Measurements from ENCODE around the gene TBR1.

TBR1 gene

DNA sequence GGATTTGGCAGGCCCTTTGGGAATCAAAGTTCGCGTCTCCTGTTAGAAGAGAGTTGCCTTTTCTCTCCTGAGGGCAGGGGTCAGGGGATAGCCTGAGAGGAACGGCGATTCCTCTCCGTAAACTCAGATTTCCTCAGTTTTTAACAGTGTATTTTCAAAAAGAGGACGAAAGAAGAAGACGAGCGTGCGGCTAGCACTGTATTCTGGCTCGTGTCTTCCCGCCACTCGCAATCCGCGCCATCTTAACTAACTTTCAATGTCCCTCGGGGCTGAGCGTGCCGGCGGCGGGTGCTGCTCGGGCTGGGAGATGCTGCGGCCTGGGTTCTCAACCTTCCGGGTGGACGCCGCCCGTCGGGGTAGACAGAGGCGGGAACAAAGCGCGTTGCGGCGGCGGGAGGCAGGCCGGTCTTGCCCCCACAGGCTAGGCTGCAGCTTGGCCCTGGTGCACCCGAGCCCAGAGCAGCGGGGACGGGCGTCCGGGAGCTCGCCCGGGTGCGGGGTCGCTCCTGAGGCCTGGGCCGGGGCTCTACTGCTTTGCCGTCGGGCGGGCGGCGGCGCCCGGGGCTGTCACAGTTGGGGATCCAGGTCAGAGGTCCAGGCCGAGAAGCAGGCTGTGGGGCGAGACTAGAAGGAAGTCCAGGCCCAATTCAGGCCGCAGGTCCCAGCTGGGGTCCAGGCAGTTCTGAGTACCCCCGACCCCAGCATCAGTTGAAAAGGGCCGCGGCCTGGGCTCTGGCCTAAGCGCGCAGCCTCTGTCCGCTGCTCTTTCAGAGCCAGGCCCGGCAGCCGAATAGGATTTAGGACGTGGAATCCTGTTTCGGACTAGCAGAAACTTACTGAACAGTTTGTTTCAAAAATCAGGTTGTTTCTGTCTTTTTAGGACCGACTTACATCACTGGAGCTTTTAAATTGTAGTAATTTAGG lies 11.8 kb downstream of the TBR1 start:
- no peak for DNase-seq (ENCODE audit: low read depth)

DNA sequence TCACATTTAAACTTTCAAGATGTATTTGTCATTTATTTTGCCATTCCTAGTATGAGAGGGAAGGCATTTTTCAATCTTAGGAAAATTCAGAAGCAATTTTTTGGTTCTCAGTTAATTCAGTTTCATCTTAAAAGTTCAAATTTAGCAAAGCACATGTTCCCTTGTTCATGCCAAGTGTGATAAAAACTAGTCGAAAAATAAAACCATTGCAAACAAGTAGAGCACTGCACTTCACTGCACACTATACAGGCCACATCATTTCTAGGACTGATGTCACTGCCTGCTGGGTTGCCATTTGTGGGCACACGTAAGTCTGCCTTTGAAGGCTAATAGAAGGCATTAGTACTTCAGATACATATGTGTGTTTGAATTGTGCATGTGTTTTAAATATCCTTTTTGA lies 14.3 kb downstream of the TBR1 start:
- no peak for DNase-seq (ENCODE audit: low read depth)

DNA sequence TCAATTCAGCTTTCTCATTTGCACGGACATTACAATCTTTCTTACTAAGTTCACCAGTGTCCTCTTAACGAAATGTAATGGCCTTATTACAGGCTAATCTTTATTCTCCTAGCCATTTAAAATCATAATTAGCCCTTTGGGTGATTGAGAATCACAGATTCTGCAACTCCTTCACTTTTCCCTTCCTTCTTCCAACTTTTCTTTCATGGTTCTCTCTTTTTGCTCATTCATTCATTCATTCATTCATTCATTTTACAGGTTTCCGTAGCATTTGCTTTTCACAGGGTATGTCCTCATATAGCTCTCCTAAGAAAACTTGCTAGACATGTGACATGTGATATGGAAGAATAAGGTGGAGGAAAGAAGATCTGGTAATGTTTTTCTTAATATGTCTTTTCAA lies 16.0 kb downstream of the TBR1 start:
- DNase-seq (ENCODE audit: low read depth): no peak

DNA sequence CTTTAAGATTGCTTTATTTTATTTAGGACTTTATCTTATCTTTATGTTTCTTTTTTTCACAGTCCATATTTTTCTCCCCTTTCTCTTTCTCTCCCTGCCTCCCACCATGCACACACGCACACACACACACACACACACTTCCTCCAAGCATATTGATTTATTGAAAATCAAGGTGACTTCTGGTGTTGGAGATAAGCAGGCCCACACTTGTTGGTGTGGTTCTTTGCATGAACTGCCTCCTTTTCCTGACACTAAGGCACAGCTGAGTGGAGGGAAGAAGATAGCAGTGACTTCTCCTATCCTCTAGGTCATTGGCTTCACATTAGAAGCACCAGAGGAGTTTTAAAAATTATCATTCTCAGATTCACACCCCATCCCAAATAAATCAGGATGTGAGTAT lies 18.0 kb downstream of the TBR1 start:
- no peak for DNase-seq (ENCODE audit: low read depth)

DNA sequence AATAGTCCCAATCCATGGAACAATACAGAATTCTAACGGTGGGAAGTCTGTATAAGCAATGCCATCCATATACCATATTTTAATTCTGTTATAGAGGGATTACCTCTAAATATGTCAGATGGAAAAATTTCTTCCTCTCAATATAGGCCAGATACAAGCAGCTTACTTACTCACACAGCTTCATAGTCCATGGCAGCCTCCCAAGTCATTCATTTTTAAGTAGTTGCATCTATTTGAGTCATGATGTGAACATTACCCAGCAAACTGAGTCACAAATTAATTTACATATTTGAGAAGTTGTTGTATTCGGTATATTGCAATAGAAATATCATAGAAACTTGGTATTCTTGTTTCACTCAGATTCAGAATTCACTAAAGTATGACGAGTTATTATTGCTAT lies 20.3 kb downstream of the TBR1 start:
- DNase-seq (ENCODE audit: low read depth): peak; percentile 64

DNA sequence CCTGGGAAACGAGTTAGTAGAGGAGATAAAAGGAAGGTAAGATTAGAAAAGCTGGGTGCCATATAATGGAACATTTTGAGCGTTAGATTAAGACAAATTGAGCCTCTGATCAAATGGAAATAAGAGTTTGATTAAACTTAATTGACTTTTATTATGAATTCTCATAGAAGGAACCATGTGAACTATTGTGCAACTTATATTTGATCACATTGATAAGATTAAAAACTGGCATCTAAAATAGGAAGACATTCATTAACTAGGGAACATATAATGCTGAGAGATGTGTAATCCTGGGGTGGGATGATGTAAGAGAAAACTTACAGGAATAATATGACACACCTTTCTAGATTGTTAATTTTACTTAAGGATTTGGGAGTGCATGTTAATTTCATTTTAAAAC lies 22.5 kb downstream of the TBR1 start:
- no peak for DNase-seq (ENCODE audit: low read depth)

DNA sequence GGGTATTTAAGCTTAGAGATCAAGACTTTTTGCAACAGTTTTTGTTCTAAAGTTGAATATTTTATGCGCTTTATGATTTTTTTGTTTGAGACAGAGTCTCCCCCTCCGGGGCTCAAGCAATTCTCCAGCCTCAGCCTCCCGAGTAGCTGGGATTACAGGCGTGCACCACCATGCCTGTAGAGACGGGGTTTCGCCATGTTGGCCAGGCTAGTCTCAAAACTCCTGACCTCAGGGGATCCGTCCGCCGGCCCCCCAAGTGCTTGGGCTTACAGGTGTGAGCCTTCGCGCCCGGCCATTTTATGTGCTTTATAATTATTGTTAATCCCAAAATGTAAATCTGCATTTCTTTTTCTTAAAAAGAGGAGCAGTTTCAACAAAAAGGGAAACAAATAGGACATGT lies 29.0 kb downstream of the TBR1 start:
- no peak for DNase-seq (ENCODE audit: low read depth)

DNA sequence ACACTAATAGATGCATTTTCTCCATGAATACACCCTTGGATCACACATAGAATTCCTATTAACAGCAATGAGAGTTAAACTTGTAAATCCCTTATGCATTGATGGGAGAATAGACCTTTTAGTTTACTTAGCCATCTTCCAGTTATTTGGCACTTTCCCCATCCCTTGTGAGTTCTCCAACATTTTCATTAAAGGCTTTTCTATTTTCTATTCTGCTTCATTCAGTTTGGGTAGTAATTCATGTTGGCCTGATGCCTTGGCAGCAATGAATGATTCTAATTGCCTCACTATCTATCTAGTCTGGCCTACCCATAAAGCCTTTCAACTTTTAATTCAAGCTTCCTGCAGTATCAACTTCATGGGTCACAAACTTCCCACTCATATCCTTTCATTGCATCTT lies 32.3 kb downstream of the TBR1 start:
- no peak for DNase-seq (ENCODE audit: low read depth)

DNA sequence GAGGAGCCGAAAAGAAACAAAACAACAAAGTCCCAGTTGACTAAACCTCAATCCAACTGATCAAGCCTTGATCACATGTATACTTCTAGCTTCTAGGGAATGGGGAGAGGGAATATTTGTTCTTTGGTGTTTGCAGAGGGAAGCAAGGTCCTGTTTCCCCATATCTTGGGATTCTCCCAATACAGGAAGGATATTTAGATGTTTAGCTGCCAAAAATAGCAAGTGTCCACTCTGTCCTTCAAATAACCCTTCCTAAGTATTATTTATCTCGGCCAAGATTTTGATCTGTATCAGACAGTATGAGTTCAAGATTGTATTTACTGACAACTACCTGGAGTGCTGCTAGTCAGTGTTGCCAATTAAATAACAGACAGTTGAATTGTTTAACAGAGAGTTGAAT lies 55.5 kb downstream of the TBR1 start:
- DNase-seq (ENCODE audit: low read depth): no peak

DNA sequence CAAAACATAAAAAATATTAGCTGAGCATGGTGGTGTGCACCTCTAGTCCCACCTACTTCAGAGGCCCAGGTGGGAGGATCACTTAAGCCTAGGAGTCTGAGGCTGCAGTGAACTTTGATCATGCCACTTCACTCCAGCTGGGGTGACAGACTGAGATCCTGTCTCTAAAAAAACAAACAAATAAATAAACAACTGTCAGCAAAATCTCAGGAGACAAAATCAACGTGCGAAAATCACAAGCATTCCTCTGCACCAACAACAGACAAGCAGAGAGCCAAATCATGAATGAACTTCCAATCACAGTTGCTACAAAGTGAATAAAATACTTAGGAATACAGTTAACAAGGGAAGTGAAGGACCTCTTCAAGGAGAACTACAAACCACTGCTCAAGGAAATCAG lies 58.8 kb downstream of the TBR1 start:
- DNase-seq (ENCODE audit: low read depth): no peak
